GM18951 (cell line): ENCODE data around the gene RGS7.

Experiments
- POLR2A ChIP-seq: IDR thresholded peaks from 4 replicates; pipeline ENCODE4 v1.6.1; 2011; ENCODE audit warnings: mild to moderate bottlenecking; ENCODE audit not compliant: insufficient read length, insufficient read depth; ENCODE audit errors: extremely low read depth
- in situ Hi-C: fragments of 300-500 bp; cut with MboI; formaldehyde crosslinking; loops from one replicate; pipeline ENCODE4 v1.12.0; 2022; ENCODE audit warnings: low sequenced_read_pairs, mixed read lengths, inconsistent platforms; ENCODE audit not compliant: unreplicated experiment

RGS7 gene

GRCh38 chr1:240824238-240824637 is 532.8 kb downstream of the RGS7 start:
- TF ChIP-seq POLR2A = no peak
- in situ Hi-C loops = no loop called here

GRCh38 chr1:240823357-240823756 is 533.6 kb downstream of the RGS7 start:
- in situ Hi-C loops = no loop called here
- no peak for TF ChIP-seq POLR2A

- in situ Hi-C loops = no loop called here
- no peak for TF ChIP-seq POLR2A
These were observed 535.1 kb downstream of the RGS7 start for GRCh38 chr1:240821925-240822324.

- no peak for TF ChIP-seq POLR2A
- in situ Hi-C loops = no loop called here
These were observed 536.2 kb downstream of the RGS7 start for GRCh38 chr1:240820816-240821215.

- in situ Hi-C loops = no loop called here
- TF ChIP-seq POLR2A = no peak
These were observed 540.5 kb downstream of the RGS7 start for GRCh38 chr1:240816472-240816871.

- no peak for TF ChIP-seq POLR2A
- in situ Hi-C loops = no loop called here
These were observed 543.3 kb downstream of the RGS7 start for GRCh38 chr1:240813720-240814119.

- no peak for TF ChIP-seq POLR2A
These were observed 545.7 kb downstream of the RGS7 start for GRCh38 chr1:240811256-240811655.

GRCh38 chr1:240808381-240808780 is 548.6 kb downstream of the RGS7 start:
- in situ Hi-C loops = no loop called here
- no peak for TF ChIP-seq POLR2A

More at GRCh38 chr1:240811256-240811655, 545.7 kb downstream of the RGS7 start:
- in situ Hi-C loops = no loop called here

GRCh38 chr1:240806200-240806745 is 550.7 kb downstream of the RGS7 start:
- no peak for TF ChIP-seq POLR2A
- in situ Hi-C loops = no loop called here

GRCh38 chr1:240804475-240804874 is 552.5 kb downstream of the RGS7 start:
- in situ Hi-C loops = no loop called here
- TF ChIP-seq POLR2A = no peak

GRCh38 chr1:240803151-240803550 is 553.9 kb downstream of the RGS7 start:
- in situ Hi-C loops = no loop called here
- TF ChIP-seq POLR2A = no peak

- TF ChIP-seq POLR2A = no peak
- in situ Hi-C loops = no loop called here
These were observed 554.7 kb downstream of the RGS7 start for GRCh38 chr1:240802271-240802670.

- TF ChIP-seq POLR2A = no peak
- in situ Hi-C loops = no loop called here
These were observed 555.6 kb downstream of the RGS7 start for GRCh38 chr1:240801442-240801841.

- in situ Hi-C loops = no loop called here
- TF ChIP-seq POLR2A = no peak
These were observed 556.7 kb downstream of the RGS7 start for GRCh38 chr1:240800291-240800690.

GRCh38 chr1:240797050-240797449 is 560.0 kb downstream of the RGS7 start:
- in situ Hi-C loops = no loop called here
- TF ChIP-seq POLR2A = no peak
